GM23338 (cell line): ENCODE results near the gene THUMPD2. TPM values are rescaled to one million over a fixed set of nuclear protein-coding genes. Genes with fewer than 3 reads are reported as not detected.

Source experiments
- ATAC-seq: fragments of 200-7000 bp; cut with Tn5 transposase; 3 replicates; pipeline ENCODE4 v1.9.1; 2020
- DNase-seq: peaks from one replicate; pipeline ENCODE4 v3.0.0-alpha.2; 2015; ENCODE audit warnings: low spot score
- H2AFZ ChIP-seq: fragments of 200-600 bp; sonication (generic); 2 replicates; pipeline ENCODE4 v1.8.0; 2016; ENCODE audit warnings: antibody characterized with exemption, mild to moderate bottlenecking, moderate library complexity
- H3F3A ChIP-seq: fragments of 200-600 bp; sonication (generic); replicated peaks from 2 replicates; pipeline ENCODE4 v1.8.0; 2017; ENCODE audit warnings: antibody characterized with exemption, mixed run types, low read depth
- H3K27ac ChIP-seq: fragments of 200-600 bp; sonication (generic); 2 replicates; pipeline ENCODE4 v1.6.1; 2016; ENCODE audit warnings: low read depth
- H3K27me3 ChIP-seq: fragments of 200-600 bp; sonication (generic); 2 replicates; pipeline ENCODE4 v1.8.0; 2016; ENCODE audit warnings: mild to moderate bottlenecking, mixed run types, moderate library complexity; ENCODE audit not compliant: insufficient read depth
- H3K36me3 ChIP-seq: fragments of 200-600 bp; sonication (generic); 2 replicates; pipeline ENCODE4 v1.8.0; 2016; ENCODE audit warnings: mild to moderate bottlenecking; ENCODE audit not compliant: insufficient read depth
- H3K4me1 ChIP-seq: fragments of 200-600 bp; sonication (generic); 2 replicates; pipeline ENCODE4 v1.8.0; 2016; ENCODE audit warnings: mild to moderate bottlenecking, moderate library complexity; ENCODE audit not compliant: insufficient read depth
- H3K4me2 ChIP-seq: fragments of 200-600 bp; sonication (generic); 2 replicates; pipeline ENCODE4 v1.7.1; 2017; ENCODE audit warnings: mixed run types
- H3K4me3 ChIP-seq: fragments of 200-600 bp; sonication (generic); 2 replicates; pipeline ENCODE4 v1.6.1; 2016; ENCODE audit warnings: mixed run types
- H3K79me2 ChIP-seq: fragments of 200-600 bp; sonication (generic); replicated peaks from 2 replicates; pipeline ENCODE4 v1.8.0; 2017; ENCODE audit warnings: mild to moderate bottlenecking; ENCODE audit not compliant: insufficient read depth
- H3K9me2 ChIP-seq: fragments of 200-600 bp; sonication (generic); 2 replicates; pipeline ENCODE4 v1.8.0; 2017; ENCODE audit not compliant: insufficient read depth
- H4K20me1 ChIP-seq: fragments of 200-600 bp; sonication (generic); replicated peaks from 2 replicates; pipeline ENCODE4 v1.8.0; 2017; ENCODE audit warnings: mild to moderate bottlenecking; ENCODE audit not compliant: insufficient read depth
- H3K27ac Mint-ChIP-seq: 2 replicates; pipeline ENCODE4 v1.8.0; 2020; ENCODE audit warnings: inconsistent platforms, mild to moderate bottlenecking, moderate library complexity, mixed read lengths
- H3K27me3 Mint-ChIP-seq: 3 replicates; pipeline ENCODE4 v1.8.0; 2022; ENCODE audit warnings: low read depth, mild to moderate bottlenecking, moderate library complexity, mixed read lengths, inconsistent platforms; ENCODE audit not compliant: insufficient read depth, poor library complexity
- H3K36me3 Mint-ChIP-seq: 3 replicates; pipeline ENCODE4 v1.8.0; 2021; ENCODE audit warnings: low read depth, mild to moderate bottlenecking, inconsistent platforms, moderate library complexity, mixed read lengths
- H3K4me1 Mint-ChIP-seq: 3 replicates; pipeline ENCODE4 v1.8.0; 2020; ENCODE audit warnings: mild to moderate bottlenecking, inconsistent platforms, mixed read lengths
- H3K4me3 Mint-ChIP-seq: 3 replicates; pipeline ENCODE4 v1.8.0; 2021; ENCODE audit warnings: moderate library complexity, mild to moderate bottlenecking, inconsistent platforms, mixed read lengths
- H3K9me3 Mint-ChIP-seq: 3 replicates; pipeline ENCODE4 v1.8.0; 2020; ENCODE audit warnings: moderate library complexity, mild to moderate bottlenecking, inconsistent platforms, mixed read lengths
- CREB1 ChIP-seq: fragments of 250-450 bp; sonication (Bioruptor Pico); IDR thresholded peaks from 2 replicates; pipeline ENCODE4 v1.5.0; 2020; ENCODE audit warnings: low read depth, mild to moderate bottlenecking, moderate library complexity
- CTCF ChIP-seq, 2 experiments: fragments of 200-600 bp in 1 of 2; sonication (generic) in 1 of 2; conservative IDR thresholded peaks; 2 replicates each; pipeline versions ENCODE4 v1.5.1 to v1.6.1; 2016 to 2017; ENCODE audit warnings: antibody characterized with exemption in 2 of 2, low read depth in 2 of 2, mild to moderate bottlenecking in 2 of 2, moderate library complexity in 1 of 2
- ETS1 ChIP-seq: IDR thresholded peaks from 2 replicates; pipeline ENCODE4 v1.6.1; 2016; ENCODE audit warnings: antibody characterized with exemption
- EZH2 ChIP-seq: fragments of 200-600 bp; sonication (generic); IDR thresholded peaks from one replicate; pipeline ENCODE4 v1.8.0; 2017; ENCODE audit warnings: antibody characterized with exemption, mild to moderate bottlenecking, low read depth; ENCODE audit not compliant: unreplicated experiment
- EZH2phosphoT487 ChIP-seq: fragments of 200-600 bp; sonication (generic); IDR thresholded peaks from one replicate; pipeline ENCODE4 v1.8.1; 2018; ENCODE audit warnings: antibody characterized with exemption; ENCODE audit not compliant: unreplicated experiment
- JUNB ChIP-seq: IDR thresholded peaks from one replicate; pipeline ENCODE4 v1.6.1; 2016; ENCODE audit warnings: antibody characterized with exemption; ENCODE audit not compliant: unreplicated experiment
- NANOG ChIP-seq: IDR thresholded peaks from 2 replicates; pipeline ENCODE4 v1.6.1; 2016; ENCODE audit warnings: antibody characterized with exemption, borderline replicate concordance
- POLR2AphosphoS5 ChIP-seq: IDR thresholded peaks from 2 replicates; pipeline ENCODE4 v1.6.1; 2016; ENCODE audit warnings: antibody characterized with exemption, low read depth
- REST ChIP-seq: IDR thresholded peaks from one replicate; pipeline ENCODE4 v1.6.1; 2018; ENCODE audit warnings: antibody characterized with exemption; ENCODE audit not compliant: unreplicated experiment
- STAT1 ChIP-seq: IDR thresholded peaks from one replicate; pipeline ENCODE4 v1.6.1; 2016; ENCODE audit warnings: antibody characterized with exemption; ENCODE audit not compliant: unreplicated experiment
- ZNF114 ChIP-seq: fragments of 250-450 bp; sonication (Bioruptor Pico); IDR thresholded peaks from 2 replicates; pipeline ENCODE4 v1.5.0; 2020; ENCODE audit warnings: mild to moderate bottlenecking, moderate library complexity
- ZNF331 ChIP-seq: fragments of 250-450 bp; sonication (Bioruptor Pico); IDR thresholded peaks from 2 replicates; pipeline ENCODE4 v1.5.0; 2020; ENCODE audit warnings: low read depth, mild to moderate bottlenecking, moderate library complexity
- ZNF462 ChIP-seq: fragments of 250-450 bp; sonication (Bioruptor Pico); IDR thresholded peaks from 2 replicates; pipeline ENCODE4 v1.5.0; 2020; ENCODE audit warnings: mild to moderate bottlenecking, moderate library complexity
- polyA plus RNA-seq: library from polyadenylated mRNA; unstranded; fragments of >200 nt; fragmentation: Nextera tagmentation; extraction: Ambion mirVana; gene quantifications from 2 replicates; pipeline ENCODE4 v1.2.1, GENCODE V29; 2016
- total RNA-seq: library from RNA; depleted of rRNA; stranded (reverse); fragments of >200 nt; shearing (Covaris generic); gene quantifications from 2 replicates; pipeline ENCODE4 v1.2.3, GENCODE V29; 2014

The THUMPD2 gene
- total and polyA plus RNA-seq, 2 experiments from 2014 or later: 19.5 to 25.1 TPM

GRCh38 chr2:39715095-39715494 lies 64.0 kb downstream of the THUMPD2 start:
- H3K27me3 Mint-ChIP-seq: peaks cover 3% of the 10 kb centered on the region
- Histone ChIP-seq H2AFZ (no peak overlapping the region), H3K27ac (no peak overlapping the region), H3F3A (no peaks in the 10 kb centered on the region), H3K27me3 (no peaks in the 10 kb centered on the region), H3K4me1 (peaks cover 14% of the 10 kb centered on the region; the same call in 1 of the 2 replicates), H3K9me2 (no peaks in the 10 kb centered on the region; the same call in 1 of the 2 replicates), H3K36me3 (no peaks in the 10 kb centered on the region), H4K20me1 (no peaks in the 10 kb centered on the region), H3K4me3 (no peak overlapping the region), H3K79me2 (no peaks in the 10 kb centered on the region), H3K4me2 (no peak overlapping the region)
- H3K27ac Mint-ChIP-seq: no peak overlapping the region
- H3K36me3 Mint-ChIP-seq: no peaks in the 10 kb centered on the region
- peaks cover 2% of the 10 kb centered on the region; the same call in 1 of the 3 replicates for H3K4me1 Mint-ChIP-seq
- DNase-seq: no peak
- H3K9me3 Mint-ChIP-seq: no peaks in the 10 kb centered on the region
- no peak overlapping the region for H3K4me3 Mint-ChIP-seq
- no peak for ATAC-seq
- TF ChIP-seq CTCF (conservative IDR thresholded peaks at IDR 0.05; ENCODE audit: low read depth in 2 of 2) (no peak), STAT1 (no peak), POLR2AphosphoS5 (no peak), CREB1 (CRISPR knock-in tag) (no peak), EZH2 (no peak), EZH2phosphoT487 (no peak), ZNF331 (CRISPR knock-in tag) (no peak), NANOG (no peak), REST (no peak), ZNF462 (CRISPR knock-in tag) (no peak), ETS1 (no peak), JUNB (no peak), ZNF114 (no peak)
